RCC 7860 (cell line): ENCODE measurements around the gene SMC1B.
"Not testable (repeated sequence)": the region's sequence is repeated elsewhere in the genome, so short reads cannot be mapped to it uniquely, and the experiment has no call there.

ENCODE experiments used
- DNase-seq: peaks from one replicate; pipeline ENCODE4 v3.0.0-alpha.2; 2015; ENCODE audit warnings: low spot score
- FAIRE-seq: peaks from 2 replicates; lab custom pipeline; 2012; peaks lifted over from hg19 to GRCh38; lab: Jason Lieb, UNC

SMC1B gene

DNA sequence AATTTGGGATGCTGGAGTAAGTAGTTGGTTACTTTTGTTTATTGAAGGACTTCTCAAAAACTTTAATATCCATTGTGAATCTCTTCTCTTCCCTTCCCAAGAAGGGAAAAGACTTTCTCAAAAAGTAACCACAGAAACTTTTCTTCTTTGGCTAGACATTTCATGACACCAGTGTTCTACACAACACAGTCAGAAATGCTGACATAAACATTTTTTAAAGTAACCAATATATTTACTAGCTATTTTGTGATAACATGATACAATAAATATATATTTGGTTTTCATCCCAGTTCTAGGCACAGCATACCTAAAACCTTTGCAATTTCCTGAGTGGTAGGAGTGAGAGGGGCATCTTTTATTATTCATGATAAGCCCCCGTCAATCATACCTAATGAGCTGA, 55.9 kb downstream of the SMC1B start:
- FAIRE-seq (no peak), DNase-seq (no peak)

DNA sequence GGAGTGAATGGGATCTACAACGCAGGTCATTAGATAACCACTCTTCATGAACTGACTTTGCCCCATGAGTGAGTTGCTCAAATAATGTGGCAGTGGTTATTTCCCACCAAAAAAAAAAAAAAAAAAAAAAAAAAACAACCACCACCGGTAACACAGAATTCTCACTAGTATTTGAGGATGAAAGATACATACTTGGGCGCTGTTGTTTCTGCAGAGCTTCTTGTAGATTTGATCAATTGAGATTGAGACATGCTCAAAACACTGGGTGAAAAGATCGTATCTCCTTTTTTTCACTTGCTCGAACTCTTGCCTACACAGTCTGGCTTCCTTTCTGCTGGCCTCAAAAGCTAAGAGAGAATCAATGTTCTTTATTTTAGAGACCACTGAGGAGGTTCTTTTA, 59.6 kb downstream of the SMC1B start:
- FAIRE-seq (no peak), DNase-seq (no peak)

DNA sequence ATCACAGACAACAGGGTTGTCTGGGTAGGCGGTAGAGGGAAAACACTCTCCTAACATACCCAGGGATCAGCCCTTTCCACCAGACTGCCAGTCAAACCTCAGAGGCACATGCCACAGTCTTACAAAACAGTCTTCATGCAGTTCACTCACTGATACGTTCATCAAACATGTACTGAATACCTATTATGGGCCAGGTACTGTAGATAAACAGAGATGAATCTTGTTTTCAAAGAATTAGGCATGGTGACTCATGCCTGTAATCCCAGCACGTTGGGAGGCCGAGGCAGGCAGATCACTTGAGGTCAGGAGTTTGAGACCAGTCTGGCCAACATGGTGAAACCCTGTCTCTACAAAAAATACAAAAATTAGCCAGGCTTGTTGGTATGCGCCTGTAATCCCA, 60.6 kb downstream of the SMC1B start:
- not testable (repeated sequence) for FAIRE-seq, DNase-seq

DNA sequence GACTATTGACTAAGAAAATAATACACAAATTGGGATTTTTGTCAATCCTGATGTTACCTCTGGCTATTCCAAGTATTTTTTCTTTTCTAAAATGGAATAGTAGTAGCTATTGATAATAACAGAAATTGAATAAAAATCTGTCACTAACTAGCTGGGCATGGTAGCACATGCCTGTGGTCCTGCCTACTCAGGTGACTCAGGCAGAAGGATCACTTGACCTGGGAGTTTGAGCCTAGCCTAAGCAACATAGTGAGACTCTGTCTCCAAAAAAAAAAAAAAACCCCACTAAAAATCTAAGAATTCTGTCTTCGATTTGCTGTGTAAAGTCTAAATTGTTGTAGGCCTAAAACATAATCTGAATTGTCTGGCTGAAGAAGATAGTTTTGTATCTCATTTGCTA, 61.4 kb downstream of the SMC1B start:
- FAIRE-seq (no peak), DNase-seq (no peak)

DNA sequence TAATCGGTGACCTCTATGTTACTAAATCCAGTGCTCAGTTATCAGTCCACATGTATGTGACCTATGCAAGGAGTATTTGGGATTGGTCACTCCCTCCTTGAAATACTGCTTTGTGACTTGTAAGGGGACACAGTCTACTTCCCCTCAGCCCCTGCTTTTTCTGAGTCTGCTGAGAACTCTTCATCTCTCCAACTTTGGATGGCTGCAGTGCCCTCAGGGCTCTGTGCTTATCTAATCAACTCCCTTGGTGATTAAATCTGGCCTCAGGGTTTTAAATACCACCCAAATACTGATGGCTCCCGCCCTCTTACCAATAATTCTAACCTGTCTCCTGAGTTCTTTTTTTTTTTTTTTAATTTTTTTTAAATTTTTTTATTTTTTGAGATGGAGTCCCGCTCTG, 63.5 kb downstream of the SMC1B start:
- FAIRE-seq (no peak), DNase-seq (no peak)

DNA sequence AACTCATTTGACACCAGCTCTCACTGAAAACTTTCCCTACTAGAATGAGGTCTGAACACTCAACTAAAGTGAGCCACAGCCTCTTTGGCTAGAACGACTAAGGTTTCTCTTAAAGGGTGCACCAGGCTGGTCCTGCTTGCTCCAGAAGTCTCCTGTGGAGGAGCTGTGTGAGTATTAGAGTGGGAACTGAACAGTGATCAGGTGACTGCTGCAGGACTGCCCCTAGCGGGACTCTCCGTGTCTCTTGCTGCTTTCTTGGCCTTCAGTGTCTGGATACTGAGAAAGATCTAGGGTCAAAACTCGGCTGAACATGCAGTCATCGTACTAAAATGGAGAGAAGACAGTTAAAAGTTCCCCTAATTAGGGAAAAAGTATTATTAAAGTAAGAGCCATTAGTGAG, 69.1 kb downstream of the SMC1B start:
- DNase-seq (no peak), FAIRE-seq (no peak)

DNA sequence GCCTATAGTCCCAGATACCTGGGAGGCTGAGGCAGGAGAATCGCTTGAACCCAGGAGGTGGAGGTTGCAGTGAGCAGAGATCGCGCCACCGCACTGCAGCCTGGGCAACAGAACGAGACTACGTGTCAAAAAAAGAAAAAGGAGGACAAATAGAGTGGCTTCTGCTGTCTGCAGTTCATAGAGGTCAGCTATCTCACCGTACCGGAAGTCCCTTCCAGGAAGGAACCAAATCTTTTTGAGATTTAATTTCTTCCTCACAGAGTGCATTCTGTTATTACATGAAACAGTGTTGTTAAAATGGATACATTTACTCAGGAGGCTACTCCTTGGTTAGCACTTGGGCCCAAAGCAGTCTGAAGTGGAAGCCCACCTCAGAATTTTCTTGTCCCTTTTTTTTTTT, 70.3 kb downstream of the SMC1B start:
- DNase-seq, result no peak

DNA sequence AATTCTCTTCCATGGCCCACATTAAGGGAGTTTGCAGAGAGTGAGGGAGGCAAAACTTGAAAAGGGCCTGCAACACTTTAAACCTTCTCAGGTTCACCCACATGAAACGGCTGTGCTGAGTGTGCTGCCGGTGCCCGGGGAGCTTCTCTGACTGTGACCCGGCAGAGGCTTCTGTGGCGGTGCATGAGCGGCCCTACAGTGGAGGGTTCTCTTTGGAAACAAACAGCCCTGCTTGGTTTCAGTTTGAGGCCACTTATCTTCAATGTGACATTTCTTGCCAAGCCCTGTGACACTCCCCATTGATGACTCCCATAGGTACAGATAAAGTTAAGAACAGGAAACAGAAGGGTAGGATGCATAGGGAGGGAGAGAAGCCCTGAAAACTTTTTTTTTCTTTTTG, 71.9 kb downstream of the SMC1B start:
- FAIRE-seq (no peak), DNase-seq (no peak)

More for the DNA sequence above, 70.3 kb downstream of the SMC1B start:
- FAIRE-seq, result no peak

DNA sequence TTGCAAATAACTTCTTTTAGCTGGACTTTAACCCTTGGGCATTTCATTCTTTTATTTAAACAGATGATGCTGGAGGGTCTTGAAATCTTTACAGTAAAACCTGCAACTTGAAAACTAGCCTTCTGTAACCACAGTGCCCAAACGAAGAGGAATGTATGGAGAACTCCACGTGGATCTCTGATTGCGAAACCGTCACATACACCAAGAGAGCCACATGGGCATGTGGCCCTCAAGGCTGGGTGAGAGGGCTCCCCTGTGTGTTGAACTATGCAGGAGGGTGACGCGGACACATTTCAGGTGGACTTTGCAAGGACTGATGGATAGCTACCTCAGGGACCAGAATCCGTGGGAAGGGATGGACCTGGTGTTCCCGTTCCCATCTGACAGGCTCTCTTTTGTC, 73.1 kb downstream of the SMC1B start:
- DNase-seq (no peak), FAIRE-seq (no peak)

DNA sequence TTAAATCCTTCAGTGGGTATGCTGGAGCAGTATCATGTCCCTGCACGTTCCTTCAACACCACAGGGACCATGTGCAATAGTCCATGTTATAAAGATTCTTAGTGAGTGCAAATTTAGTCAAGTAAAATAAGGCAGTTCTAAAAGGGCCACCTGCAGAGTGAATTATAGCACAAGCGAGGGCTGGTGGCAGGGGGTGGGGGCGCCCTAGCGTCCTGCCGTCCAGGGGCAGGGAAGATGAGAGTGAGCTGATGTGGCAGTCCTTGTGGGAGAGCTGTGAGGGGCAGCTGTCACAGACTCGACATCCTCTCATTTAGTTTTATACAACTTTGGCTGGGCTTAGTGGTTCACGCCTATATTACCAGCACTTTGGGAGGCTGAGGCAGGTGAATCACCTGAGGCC, 74.6 kb downstream of the SMC1B start:
- FAIRE-seq (no peak), DNase-seq (no peak)

DNA sequence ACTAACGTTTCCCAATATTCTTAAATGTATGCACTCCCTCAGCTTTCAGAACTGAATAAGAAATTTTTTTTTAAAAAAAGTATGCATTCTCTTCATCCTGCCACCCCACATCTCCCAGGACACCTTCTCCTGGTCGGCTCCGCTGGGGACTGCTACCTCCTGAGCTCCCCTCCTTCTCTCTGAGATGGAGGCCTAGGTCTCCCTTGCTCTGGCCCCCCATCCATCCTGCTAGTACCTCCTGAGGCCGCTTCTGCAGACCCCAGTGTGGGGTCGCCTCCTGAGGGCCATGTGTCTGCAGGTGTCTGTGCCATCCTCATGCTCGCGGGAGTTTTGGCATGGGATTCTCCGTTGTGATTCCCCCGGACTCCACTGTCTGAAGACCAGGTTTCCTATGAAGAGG, 75.9 kb downstream of the SMC1B start:
- DNase-seq (no peak), FAIRE-seq (no peak)

DNA sequence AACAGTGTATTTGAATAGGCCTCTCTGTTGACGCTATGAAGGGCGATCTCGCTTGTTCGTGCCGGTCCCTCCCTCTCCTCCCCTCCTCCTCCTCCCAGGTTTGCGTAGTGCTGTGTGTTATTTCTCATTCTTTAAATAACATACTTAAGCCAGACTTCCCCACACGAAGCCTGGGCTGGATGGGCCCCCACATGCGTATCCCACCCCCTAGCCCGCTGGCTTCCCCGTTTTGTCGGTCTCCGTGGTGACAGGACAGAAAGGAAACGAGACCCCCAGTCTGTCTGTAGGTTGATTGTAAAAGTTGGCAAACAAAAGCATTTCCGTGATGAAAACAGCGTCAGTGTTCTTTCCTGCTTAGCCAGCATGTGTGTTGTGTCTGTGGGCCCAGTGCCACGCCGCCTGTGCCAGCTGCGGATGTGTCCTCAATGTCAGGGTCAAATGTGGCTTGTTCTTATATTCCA, 76.4 kb downstream of the SMC1B start:
- no peak for FAIRE-seq

DNA sequence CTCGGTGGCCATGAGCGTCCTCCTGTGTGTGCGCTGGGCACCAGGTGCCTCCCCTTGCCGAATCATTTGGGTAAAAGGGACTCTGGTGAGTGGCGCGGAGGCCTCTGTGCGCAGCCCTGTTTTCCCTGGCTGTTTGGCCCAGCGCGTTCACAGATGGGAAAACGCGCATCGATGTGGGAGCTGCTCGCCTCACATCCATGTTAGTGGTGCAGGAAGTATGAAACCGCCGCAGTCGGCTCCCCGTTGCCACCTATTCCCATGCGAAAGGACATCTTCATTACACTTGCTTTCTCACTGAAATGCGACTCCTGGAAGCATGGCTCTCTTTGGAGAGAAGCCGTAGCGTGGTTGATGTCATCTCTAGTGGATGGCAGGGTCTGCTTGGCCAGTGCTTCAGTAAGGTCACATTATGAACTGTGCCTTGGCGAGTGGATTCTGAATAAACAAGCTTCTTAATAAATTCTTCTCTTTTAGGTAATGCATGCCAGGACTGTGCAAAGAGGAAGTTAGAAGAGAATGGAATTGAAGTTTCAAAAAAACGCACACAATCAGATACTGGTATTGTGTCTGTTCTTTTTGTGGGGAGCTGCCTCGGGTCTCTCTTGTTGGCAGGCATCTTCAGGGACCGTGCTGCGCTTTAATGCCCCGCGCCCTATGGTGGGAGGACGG, 77.4 kb downstream of the SMC1B start:
- no peak for DNase-seq
- no peak for FAIRE-seq

More for the DNA sequence above, 76.4 kb downstream of the SMC1B start:
- no peak for DNase-seq

DNA sequence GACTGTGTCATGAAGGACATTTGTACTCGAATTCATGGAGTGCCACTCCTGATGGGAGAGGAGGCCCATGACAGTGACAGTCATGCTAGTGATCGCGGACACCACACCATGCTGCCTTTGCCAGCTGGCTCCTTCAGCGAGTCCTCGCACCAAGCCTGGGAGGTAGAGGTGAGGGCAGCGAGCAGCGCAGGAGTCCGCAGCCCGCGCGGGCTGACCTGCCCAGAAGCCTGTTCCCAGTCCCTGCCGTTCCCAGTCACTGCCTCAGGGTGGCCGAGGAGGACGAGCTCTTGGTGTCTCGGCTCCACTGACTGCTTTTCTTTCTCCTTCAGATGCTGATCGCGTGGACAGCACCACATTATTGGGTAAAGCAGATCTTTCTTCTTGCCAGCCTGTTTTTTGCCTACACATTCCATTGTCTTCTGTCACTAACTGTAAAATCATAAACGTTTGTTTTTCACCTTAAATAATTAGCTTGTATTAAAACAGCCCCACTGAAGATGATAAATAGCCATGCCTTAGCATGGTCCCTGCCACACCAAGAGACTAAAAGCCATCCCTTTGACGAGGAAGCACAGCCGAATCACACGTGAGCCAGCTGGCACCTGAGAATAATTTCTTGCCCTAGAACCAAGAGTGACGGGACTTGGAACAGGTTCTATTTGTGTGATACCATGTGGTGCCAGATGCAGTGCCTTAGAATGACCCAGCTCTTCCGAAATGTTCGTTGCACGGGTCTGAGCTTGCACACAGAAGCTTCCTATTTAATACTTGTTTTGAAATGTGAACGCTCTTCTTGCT, 78.2 kb downstream of the SMC1B start:
- FAIRE-seq (no peak), DNase-seq (no peak)

DNA sequence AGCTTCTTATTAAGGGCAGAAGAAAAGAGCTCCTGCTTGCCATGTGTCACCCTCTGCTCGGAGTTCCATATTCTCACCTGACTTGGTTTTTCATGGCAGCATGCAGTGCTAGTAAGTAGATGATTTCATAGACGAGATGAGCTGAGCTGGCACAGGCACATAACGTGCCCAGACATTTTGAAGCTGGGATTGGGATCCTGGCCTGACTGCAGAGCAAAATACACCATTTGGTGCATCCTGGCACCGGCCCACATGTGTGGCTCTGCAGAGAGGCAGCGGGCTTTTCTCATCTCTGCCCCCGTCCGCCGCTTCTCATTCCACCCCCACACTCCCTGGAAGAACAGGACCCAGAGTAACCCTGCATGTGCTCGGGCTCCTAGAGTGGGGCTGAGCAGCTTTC, 78.9 kb downstream of the SMC1B start:
- DNase-seq, result no peak
- no peak for FAIRE-seq

DNA sequence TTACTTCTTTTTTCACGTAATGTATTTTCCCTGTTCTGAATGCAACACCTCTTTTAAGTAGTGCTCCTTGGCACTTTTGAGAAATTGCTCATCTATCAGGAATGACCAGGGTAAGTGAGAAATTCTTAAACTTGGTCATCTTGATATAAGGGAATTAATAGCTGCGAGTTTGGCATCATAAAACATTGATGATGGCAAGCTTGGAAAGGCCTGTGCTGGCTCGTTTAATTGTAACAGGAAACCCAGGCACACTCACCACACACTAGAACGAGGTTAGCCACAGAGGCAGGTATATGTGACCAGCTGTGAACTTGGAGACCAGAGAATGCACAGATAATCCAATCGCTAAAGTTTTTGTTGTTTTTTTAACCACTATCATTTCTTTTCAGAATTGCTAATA, 79.3 kb downstream of the SMC1B start:
- FAIRE-seq, result no peak
- DNase-seq, result no peak

DNA sequence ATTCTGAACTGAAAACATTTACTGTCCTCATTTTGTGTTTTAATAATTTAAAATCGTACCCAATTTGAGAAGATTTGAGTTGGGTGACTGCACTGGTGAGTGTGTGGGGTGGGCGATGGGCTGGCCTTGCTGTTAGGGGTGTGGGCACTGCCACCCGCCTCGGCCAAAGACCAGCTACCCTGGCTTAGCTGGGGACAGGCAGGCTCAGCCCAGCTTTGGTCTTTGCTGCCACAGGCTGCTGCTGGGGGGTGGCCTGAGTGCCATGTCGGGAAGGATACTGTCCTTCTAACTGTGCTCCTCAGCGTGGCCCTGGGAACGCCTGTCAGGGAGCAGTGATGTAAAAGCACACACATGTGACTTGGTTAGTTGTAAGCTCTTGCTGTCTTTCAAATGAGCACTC, 81.4 kb downstream of the SMC1B start:
- FAIRE-seq (no peak), DNase-seq (no peak)

DNA sequence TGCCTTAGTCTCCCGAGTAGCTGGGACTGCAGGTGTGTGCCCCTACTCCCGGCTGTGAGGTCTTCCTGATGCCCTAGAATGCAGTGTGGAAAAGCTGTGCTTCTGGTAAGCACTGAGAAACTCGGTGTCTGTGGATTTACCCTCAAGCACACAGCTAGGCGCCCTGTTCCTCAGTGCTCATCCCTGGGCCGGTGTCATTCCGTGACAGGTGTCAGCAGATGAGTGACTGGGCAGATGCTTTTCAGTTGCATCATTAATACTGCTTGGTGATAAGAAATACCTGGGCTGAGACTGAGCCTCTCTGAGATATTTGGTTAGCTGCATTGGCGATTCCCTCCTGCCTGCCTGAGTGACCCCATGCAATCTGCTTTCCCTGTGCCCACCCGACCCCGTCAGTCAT, 81.9 kb downstream of the SMC1B start:
- DNase-seq (no peak), FAIRE-seq (no peak)

DNA sequence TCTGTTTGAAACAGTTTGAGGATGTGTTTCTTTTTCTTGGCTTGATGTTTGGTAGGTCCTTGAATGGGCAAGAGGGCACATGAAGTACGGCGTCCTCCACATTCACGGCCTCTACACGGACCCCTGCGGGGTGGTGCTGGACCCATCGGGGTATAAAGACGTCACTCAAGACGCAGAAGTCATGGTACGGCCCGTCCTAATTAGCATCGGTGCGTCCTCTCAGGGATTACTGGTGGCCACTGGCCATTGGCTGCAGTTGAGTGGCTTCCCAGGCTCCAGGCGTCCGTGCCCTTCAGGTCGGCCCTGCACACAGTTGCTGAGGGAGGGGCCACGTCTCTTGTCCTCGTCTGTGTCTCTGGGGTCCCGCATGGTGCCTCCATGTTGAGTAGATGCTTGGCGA, 82.9 kb downstream of the SMC1B start:
- DNase-seq (no peak), FAIRE-seq (no peak)

DNA sequence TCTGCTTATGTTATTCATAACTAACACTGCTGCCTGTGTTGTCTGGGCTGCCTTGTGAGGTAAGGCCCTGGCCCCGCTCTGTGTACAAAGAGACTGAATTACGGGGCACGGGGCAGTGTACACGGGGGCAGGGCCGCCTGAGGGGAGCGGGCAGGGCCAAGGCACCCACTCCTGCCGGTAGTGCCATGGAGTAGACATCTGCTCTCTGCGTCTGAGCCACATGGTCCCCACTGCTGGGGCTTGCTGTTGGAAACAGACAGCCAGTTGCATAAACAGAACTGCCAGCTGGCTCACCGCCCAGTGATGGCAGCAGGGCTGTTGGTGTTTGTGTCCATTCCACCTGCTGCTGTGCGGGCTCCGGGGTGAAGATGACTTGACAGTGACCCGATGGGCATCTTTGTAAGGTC, 83.9 kb downstream of the SMC1B start:
- no peak for FAIRE-seq
- no peak for DNase-seq

DNA sequence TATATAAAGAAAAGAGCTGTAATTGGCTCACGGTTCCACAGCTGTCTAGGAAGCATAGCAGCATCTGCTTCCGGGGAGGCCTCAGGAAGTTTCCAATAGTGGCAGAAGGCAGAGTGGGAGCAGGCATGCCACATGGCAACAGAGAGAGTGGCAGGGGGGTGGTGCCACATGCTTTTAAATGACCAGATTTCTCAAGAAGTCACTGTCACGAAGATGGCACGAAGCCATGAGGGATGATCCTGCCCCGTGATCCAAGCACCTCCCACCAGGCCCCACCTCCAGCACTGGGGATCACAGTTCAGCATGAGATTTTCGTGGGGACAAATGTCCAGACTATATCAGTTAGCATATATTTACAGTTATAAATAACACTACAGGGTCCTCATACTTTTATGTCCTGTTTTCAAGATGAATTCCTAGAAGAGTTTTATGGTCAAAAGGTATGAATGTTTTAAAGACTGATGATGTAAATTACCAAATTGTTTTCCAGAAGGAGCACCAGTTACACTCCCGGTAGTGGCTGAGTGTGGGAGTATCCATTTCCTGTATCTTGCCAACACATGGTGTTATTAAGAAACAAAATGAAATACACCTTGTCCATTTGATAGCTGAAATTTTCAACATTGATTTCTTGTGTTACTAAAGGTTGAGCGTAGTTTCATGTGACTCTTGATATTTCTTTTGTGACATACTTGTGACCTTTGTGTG, 84.4 kb downstream of the SMC1B start:
- DNase-seq, result no peak
- FAIRE-seq, result no peak

DNA sequence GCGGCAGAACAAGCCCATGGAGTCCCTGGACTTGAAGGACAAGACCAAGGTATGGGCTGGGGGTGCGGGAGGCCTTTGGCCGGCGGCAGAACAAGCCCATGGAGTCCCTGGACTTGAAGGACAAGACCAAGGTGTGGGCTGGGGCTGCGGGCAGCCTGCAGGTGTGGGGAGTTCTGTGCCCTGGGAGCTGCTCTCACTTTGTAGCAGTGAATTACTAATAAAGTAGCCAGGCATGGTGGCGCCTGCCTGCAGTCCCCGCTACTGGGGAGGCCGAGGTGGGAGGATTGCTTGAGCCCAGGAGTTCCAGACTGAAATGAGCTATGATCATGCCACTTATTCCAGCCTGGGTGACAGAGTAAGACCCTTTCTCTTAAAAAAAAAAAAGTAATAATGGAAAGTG, 85.1 kb downstream of the SMC1B start:
- not testable (repeated sequence) for FAIRE-seq, DNase-seq
